Measurements from ENCODE around the gene OGG1.

Gene OGG1

GRCh38 chr3:9715764-9716437, 33.9 kb upstream of the OGG1 start (continued):
- TF ChIP-seq PRDM10 (tag by site-specific recombination; IDR thresholded peaks at IDR 0.05) (0 out of 2 replicates have a peak, but pooled peaks have one; percentile 23), ZNF558 (tag by site-specific recombination; IDR thresholded peaks at IDR 0.05) (no peak), ZNF175 (tag by site-specific recombination; IDR thresholded peaks at IDR 0.05) (no peak), ZSCAN4 (tag by site-specific recombination; IDR thresholded peaks at IDR 0.05) (no peak), SCRT1 (tag by site-specific recombination; IDR thresholded peaks at IDR 0.05; ENCODE audit: borderline replicate concordance) (no peak), ZNF747 (tag by site-specific recombination; IDR thresholded peaks at IDR 0.05) (no peak), ZNF18 (tag by site-specific recombination; IDR thresholded peaks at IDR 0.05) (no peak), ZNF2 (tag by site-specific recombination; IDR thresholded peaks at IDR 0.05) (no peak), ATF2 (tag by site-specific recombination; IDR thresholded peaks at IDR 0.05; ENCODE audit: low read depth) (no peak), ZNF707 (tag by site-specific recombination; IDR thresholded peaks at IDR 0.05) (no peak), ZNF10 (tag by site-specific recombination; IDR thresholded peaks at IDR 0.05) (no peak), ZBTB20 (tag by site-specific recombination; IDR thresholded peaks at IDR 0.05) (peak; percentile 10; the same call in 1 of the 2 replicates), ZNF624 (tag by site-specific recombination; IDR thresholded peaks at IDR 0.05) (no peak), ZSCAN23 (tag by site-specific recombination; IDR thresholded peaks at IDR 0.05) (no peak), ZNF777 (tag by site-specific recombination; IDR thresholded peaks at IDR 0.05; ENCODE audit: borderline replicate concordance) (no peak), TSHZ1 (tag by site-specific recombination; IDR thresholded peaks at IDR 0.05; ENCODE audit: borderline replicate concordance) (no peak), ZNF510 (tag by site-specific recombination; IDR thresholded peaks at IDR 0.05; ENCODE audit: insufficient replicate concordance) (no peak), ZEB2 (tag by site-specific recombination; IDR thresholded peaks at IDR 0.05) (no peak), ZNF155 (tag by site-specific recombination; IDR thresholded peaks at IDR 0.05) (no peak), REST (tag by site-specific recombination; IDR thresholded peaks at IDR 0.05) (no peak), ZXDB (tag by site-specific recombination; IDR thresholded peaks at IDR 0.05) (peak; percentile 22; the same call in 1 of the 2 replicates), KLF7 (tag by site-specific recombination; IDR thresholded peaks at IDR 0.05; ENCODE audit: borderline replicate concordance) (no peak), ZNF768 (tag by site-specific recombination; IDR thresholded peaks at IDR 0.05) (no peak)

All from HEK293 (cell line).